GM18499 (cell line): ENCODE data around the gene NAA38.
"Not testable (repeated sequence)": the region's sequence is repeated elsewhere in the genome, so short reads cannot be mapped to it uniquely, and the experiment has no call there.

Experiments
- ATAC-seq: cut with Tn5 transposase; IDR thresholded peaks from one replicate; pipeline ENCODE4 v1.9.1; 2021; ENCODE audit warnings: moderate number of reproducible peaks; ENCODE audit not compliant: insufficient read depth, unreplicated experiment

Gene NAA38

GRCh38 chr17:7831233-7831632 lies 26.1 kb downstream of the NAA38 start:
- no peak for ATAC-seq

- ATAC-seq: no peak
Measured at GRCh38 chr17:7830616-7831015, 26.7 kb downstream of the NAA38 start.

GRCh38 chr17:7825206-7825990 lies 32.0 kb downstream of the NAA38 start:
- ATAC-seq: no peak

GRCh38 chr17:7824021-7824924 lies 33.1 kb downstream of the NAA38 start:
- ATAC-seq: no peak

GRCh38 chr17:7823581-7824001 lies 33.8 kb downstream of the NAA38 start:
- ATAC-seq: no peak

- ATAC-seq: no peak
Measured at GRCh38 chr17:7822126-7822525, 35.2 kb downstream of the NAA38 start.

GRCh38 chr17:7820231-7820630 lies 37.1 kb downstream of the NAA38 start:
- no peak for ATAC-seq

GRCh38 chr17:7818746-7819645 lies 38.4 kb downstream of the NAA38 start:
- no peak for ATAC-seq

GRCh38 chr17:7818026-7818425 lies 39.3 kb downstream of the NAA38 start:
- ATAC-seq: no peak

GRCh38 chr17:7817643-7817964 lies 39.8 kb downstream of the NAA38 start:
- no peak for ATAC-seq

GRCh38 chr17:7816926-7817642 lies 40.3 kb downstream of the NAA38 start:
- ATAC-seq: no peak

- no peak for ATAC-seq
Measured at GRCh38 chr17:7814969-7815368, 42.4 kb downstream of the NAA38 start.

GRCh38 chr17:7811251-7811650 lies 46.1 kb downstream of the NAA38 start:
- ATAC-seq: no peak

GRCh38 chr17:7809791-7810343 lies 47.5 kb downstream of the NAA38 start:
- not testable (repeated sequence) for ATAC-seq

GRCh38 chr17:7809086-7809790 lies 48.1 kb downstream of the NAA38 start:
- ATAC-seq: no peak

GRCh38 chr17:7807206-7807605 lies 50.2 kb downstream of the NAA38 start:
- ATAC-seq: no peak
